Activated CD4-positive, alpha-beta T cell treated with anti-CD3 and anti-CD28 coated beads for 36 hours (primary cell): ENCODE results near the gene CDH5. TPM values are rescaled to one million over a fixed set of nuclear protein-coding genes. Genes with fewer than 3 reads are reported as not detected.

Experiments used
- ATAC-seq: fragments of 200-7000 bp; cut with Tn5 transposase; one replicate; pipeline ENCODE4 v1.10.0; 2021; ENCODE audit warnings: mild to moderate bottlenecking, moderate library complexity
- CTCF ChIA-PET: fragments of 350-600 bp; sonication (Branson Sonifier 250); formaldehyde crosslinking; loops from one replicate; lab custom pipeline; 2021; ENCODE audit warnings: antibody characterized with exemption; lab: Charles Lee
- POLR2A ChIA-PET: fragments of 350-600 bp; sonication (Branson Sonifier 250); formaldehyde crosslinking; loops from one replicate; lab custom pipeline; 2021; ENCODE audit warnings: antibody characterized with exemption, inconsistent platforms; lab: Charles Lee
- DNase-seq: peaks from one replicate; pipeline ENCODE4 v3.0.0-alpha.2; 2020
- H3K27ac Mint-ChIP-seq: one replicate; pipeline ENCODE4 v1.8.0; 2021; ENCODE audit warnings: mixed read lengths
- H3K27me3 Mint-ChIP-seq: one replicate; pipeline ENCODE4 v1.8.0; 2021; ENCODE audit warnings: mixed read lengths
- H3K36me3 Mint-ChIP-seq: one replicate; pipeline ENCODE4 v1.8.0; 2021; ENCODE audit warnings: low read depth, mixed read lengths
- H3K4me1 Mint-ChIP-seq: one replicate; pipeline ENCODE4 v1.8.0; 2021; ENCODE audit warnings: mixed read lengths
- H3K4me3 Mint-ChIP-seq: one replicate; pipeline ENCODE4 v1.8.0; 2021; ENCODE audit warnings: mild to moderate bottlenecking, moderate library complexity, mixed read lengths
- H3K9me3 Mint-ChIP-seq: one replicate; pipeline ENCODE4 v1.8.0; 2021; ENCODE audit warnings: low read depth, mixed read lengths
- intact Hi-C, 2 experiments: fragments of 100-400 bp; cut with DNase I in 1 of 2; cut with micrococcal nuclease in 1 of 2; formaldehyde crosslinking; loops; one replicate each; pipeline versions ENCODE4 v1.14.2 to v1.15.1; 2022 to 2024; cut with DNase I, micrococcal nuclease
- total RNA-seq, 2 experiments: library from RNA; stranded (reverse); gene quantifications; one replicate each; pipeline ENCODE4 v1.2.3, GENCODE V29; 2021

Gene CDH5
- total RNA-seq, 2 experiments from 2014 or later = not detected

- Mint-ChIP-seq H3K27ac (no peak overlapping the region), H3K9me3 (no peaks in the 10 kb centered on the region), H3K27me3 (peaks cover 20% of the 10 kb centered on the region), H3K4me1 (peaks cover 3% of the 10 kb centered on the region), H3K4me3 (no peak overlapping the region), H3K36me3 (no peaks in the 10 kb centered on the region)
- no peak for ATAC-seq
- intact Hi-C loops = no loop called here
- CTCF ChIA-PET = interaction anchor here (3.6 kb wide), 1 partner anchor 10 kb away, joined by 27 read pairs; no protein-coding TSS in a partner anchor
- POLR2A ChIA-PET = no interaction called here
- DNase-seq = no peak
Observed at GRCh38 chr16:66354034-66354909, 12.2 kb upstream of the CDH5 start.

- CTCF ChIA-PET = interaction anchor here (3.5 to 3.6 kb wide), 2 partner anchors 11 to 12 kb away, joined by 14 to 27 read pairs; no protein-coding TSS in a partner anchor
- ATAC-seq (no peak), DNase-seq (no peak)
- Mint-ChIP-seq H3K27ac (no peak overlapping the region), H3K36me3 (no peaks in the 10 kb centered on the region), H3K9me3 (no peaks in the 10 kb centered on the region), H3K27me3 (peaks cover 23% of the 10 kb centered on the region), H3K4me1 (peaks cover 3% of the 10 kb centered on the region), H3K4me3 (no peak overlapping the region)
- POLR2A ChIA-PET = interaction anchor here (0.6 kb wide), 1 partner anchor 220 kb away, joined by 3 read pairs; no protein-coding TSS in a partner anchor
- intact Hi-C loops = no loop called here
Observed at GRCh38 chr16:66355526-66355925, 11.0 kb upstream of the CDH5 start.

- Mint-ChIP-seq H3K4me1 (peaks cover 3% of the 10 kb centered on the region), H3K27ac (no peak overlapping the region), H3K9me3 (no peaks in the 10 kb centered on the region), H3K4me3 (no peak overlapping the region), H3K27me3 (peaks cover 31% of the 10 kb centered on the region), H3K36me3 (no peaks in the 10 kb centered on the region)
- peak; percentile 42 for DNase-seq
- peak; percentile 39 for ATAC-seq
- intact Hi-C loops = loop anchor here in 1 of 2 experiments (1.0 kb wide), 1 partner anchor 126 kb away; no protein-coding TSS in a partner anchor
- ChIA-PET POLR2A (no interaction called here), CTCF (interaction anchor here (0.6 to 3.8 kb wide), 20 partner anchors 8 to 1025 kb away, joined by 3 to 15 read pairs (median 3); no protein-coding TSS in a partner anchor)
Observed at GRCh38 chr16:66357523-66357928, 9.0 kb upstream of the CDH5 start.

GRCh38 chr16:66358231-66358630, 8.3 kb upstream of the CDH5 start:
- peaks cover 3% of the 10 kb centered on the region for H3K4me1 Mint-ChIP-seq
- H3K27ac Mint-ChIP-seq = no peak overlapping the region
- POLR2A ChIA-PET = no interaction called here
- H3K36me3 Mint-ChIP-seq = no peaks in the 10 kb centered on the region
- DNase-seq (no peak), ATAC-seq (no peak)
- peaks cover 31% of the 10 kb centered on the region for H3K27me3 Mint-ChIP-seq
- no peak overlapping the region for H3K4me3 Mint-ChIP-seq
- intact Hi-C loops = no loop called here
- no peaks in the 10 kb centered on the region for H3K9me3 Mint-ChIP-seq
- CTCF ChIA-PET = interaction anchor here (0.6 to 3.8 kb wide), 16 partner anchors 8 to 1026 kb away, joined by 3 to 15 read pairs (median 4); no protein-coding TSS in a partner anchor

GRCh38 chr16:66359012-66359411, 7.5 kb upstream of the CDH5 start:
- ChIA-PET CTCF (interaction anchor here (0.8 to 3.8 kb wide), 4 partner anchors 11 to 34 kb away, joined by 5 to 15 read pairs (median 6); no protein-coding TSS in a partner anchor), POLR2A (no interaction called here)
- H3K4me3 Mint-ChIP-seq = no peak overlapping the region
- H3K36me3 Mint-ChIP-seq = no peaks in the 10 kb centered on the region
- H3K27me3 Mint-ChIP-seq = peaks cover 35% of the 10 kb centered on the region
- H3K27ac Mint-ChIP-seq = no peak overlapping the region
- intact Hi-C loops = no loop called here
- H3K4me1 Mint-ChIP-seq = peaks cover 3% of the 10 kb centered on the region
- DNase-seq (no peak), ATAC-seq (no peak)
- no peaks in the 10 kb centered on the region for H3K9me3 Mint-ChIP-seq

- Mint-ChIP-seq H3K27ac (no peak overlapping the region), H3K27me3 (peaks cover 35% of the 10 kb centered on the region), H3K9me3 (no peaks in the 10 kb centered on the region), H3K4me3 (no peak overlapping the region), H3K36me3 (no peaks in the 10 kb centered on the region), H3K4me1 (no peaks in the 10 kb centered on the region)
- intact Hi-C loops = no loop called here
- DNase-seq = no peak
- CTCF ChIA-PET = interaction anchor here (1.6 to 3.8 kb wide), 2 partner anchors 10 to 16 kb away, joined by 5 to 15 read pairs; no protein-coding TSS in a partner anchor
- POLR2A ChIA-PET = no interaction called here
- no peak for ATAC-seq
Observed at GRCh38 chr16:66359811-66360608, 6.5 kb upstream of the CDH5 start.

- POLR2A ChIA-PET = no interaction called here
- intact Hi-C loops = no loop called here
- CTCF ChIA-PET = no interaction called here
- Mint-ChIP-seq H3K4me1 (no peaks in the 10 kb centered on the region), H3K27ac (no peak overlapping the region), H3K9me3 (no peaks in the 10 kb centered on the region), H3K27me3 (peaks cover 42% of the 10 kb centered on the region), H3K36me3 (no peaks in the 10 kb centered on the region), H3K4me3 (no peak overlapping the region)
- no peak for ATAC-seq
- no peak for DNase-seq
Observed at GRCh38 chr16:66360624-66361324, 5.7 kb upstream of the CDH5 start.

- H3K9me3 Mint-ChIP-seq = no peaks in the 10 kb centered on the region
Observed at GRCh38 chr16:66361604-66362135, 4.8 kb upstream of the CDH5 start.

GRCh38 chr16:66363211-66363777, 3.2 kb upstream of the CDH5 start:
- no peak for ATAC-seq
- H3K9me3 Mint-ChIP-seq = no peaks in the 10 kb centered on the region
- ChIA-PET CTCF (interaction anchor here (0.6 to 1.2 kb wide), 2 partner anchors 11 to 21 kb away, joined by 3 read pairs; no protein-coding TSS in a partner anchor), POLR2A (no interaction called here)
- peaks cover 39% of the 10 kb centered on the region for H3K27me3 Mint-ChIP-seq
- H3K4me3 Mint-ChIP-seq = no peak overlapping the region
- DNase-seq = no peak
- H3K27ac Mint-ChIP-seq = no peak overlapping the region
- no peaks in the 10 kb centered on the region for H3K4me1 Mint-ChIP-seq
- H3K36me3 Mint-ChIP-seq = no peaks in the 10 kb centered on the region
- intact Hi-C loops = no loop called here

More at GRCh38 chr16:66361604-66362135, 4.8 kb upstream of the CDH5 start:
- intact Hi-C loops = no loop called here
- no peak overlapping the region for H3K27ac Mint-ChIP-seq
- POLR2A ChIA-PET = no interaction called here
- CTCF ChIA-PET = no interaction called here
- H3K4me1 Mint-ChIP-seq = no peaks in the 10 kb centered on the region
- peaks cover 43% of the 10 kb centered on the region for H3K27me3 Mint-ChIP-seq
- H3K4me3 Mint-ChIP-seq = no peak overlapping the region
- DNase-seq = no peak
- ATAC-seq = no peak
- H3K36me3 Mint-ChIP-seq = no peaks in the 10 kb centered on the region

GRCh38 chr16:66364117-66364958, 2.2 kb upstream of the CDH5 start:
- ATAC-seq (no peak), DNase-seq (no peak)
- no peaks in the 10 kb centered on the region for H3K4me1 Mint-ChIP-seq
- peaks cover 39% of the 10 kb centered on the region for H3K27me3 Mint-ChIP-seq
- CTCF ChIA-PET = interaction anchor here (1.2 kb wide), 1 partner anchor 22 kb away, joined by 3 read pairs; no protein-coding TSS in a partner anchor
- POLR2A ChIA-PET = no interaction called here
- H3K9me3 Mint-ChIP-seq = no peaks in the 10 kb centered on the region
- H3K4me3 Mint-ChIP-seq = no peak overlapping the region
- H3K36me3 Mint-ChIP-seq = no peaks in the 10 kb centered on the region
- no peak overlapping the region for H3K27ac Mint-ChIP-seq
- intact Hi-C loops = no loop called here
